Activated T-helper 1 cell treated with Interleukin-2 at 50 U/mL for 16 hours (primary cell): ENCODE results near the gene ZNF480.
"Not testable (repeated sequence)": the region's sequence is repeated elsewhere in the genome, so short reads cannot be mapped to it uniquely, and the experiment has no call there.

ENCODE experiments used
- DNase-seq: peaks from one replicate; pipeline ENCODE4 v3.0.0-alpha.2; 2020; ENCODE audit warnings: low read depth

The ZNF480 gene

DNA sequence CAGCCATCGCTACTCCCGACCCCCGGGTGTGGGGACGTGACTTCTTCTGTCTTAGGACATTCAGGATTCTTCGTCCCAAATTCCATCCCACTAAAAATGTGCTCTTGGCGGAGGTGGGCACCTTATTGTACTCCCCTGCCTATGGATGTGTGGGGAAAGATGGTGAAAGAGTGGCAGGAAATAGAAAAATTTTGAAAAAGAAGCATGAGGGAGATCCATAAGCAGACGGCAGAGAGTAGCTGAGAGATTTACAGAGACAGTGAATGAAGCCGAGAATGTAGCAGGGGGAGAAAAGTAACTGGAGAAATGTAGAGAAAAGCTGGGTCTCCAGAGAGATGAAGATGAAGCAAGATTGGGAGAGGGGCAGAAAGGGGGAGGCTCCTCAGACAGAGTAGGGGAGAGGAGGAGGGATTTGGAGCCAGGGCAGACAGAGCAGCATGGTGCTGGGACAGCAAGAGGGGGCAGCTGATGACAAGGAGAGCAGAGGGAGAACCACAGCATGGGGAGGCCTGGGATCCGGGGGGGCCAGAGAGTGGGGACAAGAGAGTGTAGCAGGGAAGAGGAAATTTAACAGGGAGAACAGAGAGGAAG is 39.9 kb downstream of the ZNF480 start:
- no peak for DNase-seq

DNA sequence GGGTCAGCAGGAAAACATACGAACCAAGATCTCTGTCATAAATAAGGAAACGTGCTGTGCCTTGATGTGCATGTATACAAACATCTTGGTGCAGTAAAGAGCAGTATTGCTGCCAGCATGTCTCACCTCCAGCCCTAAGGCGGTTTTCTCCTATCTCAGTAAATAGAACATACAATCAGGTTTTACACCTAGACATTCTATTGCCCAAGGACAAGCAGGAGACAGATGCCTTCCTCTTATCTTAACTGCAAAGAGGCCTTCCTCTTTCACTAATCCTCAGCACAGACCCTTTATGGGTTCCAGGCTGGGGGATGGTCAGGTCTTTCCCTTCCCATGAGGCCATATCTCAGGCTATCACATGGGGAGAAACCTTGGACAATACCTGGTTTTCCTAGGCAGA is 42.1 kb downstream of the ZNF480 start:
- DNase-seq: not testable (repeated sequence)

DNA sequence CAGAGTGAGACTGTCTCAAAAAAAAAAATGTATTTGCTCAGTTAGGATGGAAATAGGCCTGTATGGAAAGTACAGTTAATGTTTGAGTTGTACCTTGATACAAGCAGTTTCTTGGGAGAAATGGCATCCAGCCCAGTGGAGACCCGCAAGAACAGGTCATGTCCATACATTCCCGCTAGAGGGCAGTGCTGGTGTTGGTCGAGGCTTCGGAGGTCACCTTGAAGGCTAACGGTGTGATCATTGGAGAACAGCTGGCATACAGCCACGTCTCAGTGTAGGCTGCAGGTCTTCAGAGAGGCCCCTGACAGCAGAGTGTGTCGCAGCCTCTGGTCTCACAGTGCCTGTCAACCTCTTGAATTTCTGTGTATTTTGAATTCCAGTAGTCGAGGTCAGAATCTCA is 46.6 kb downstream of the ZNF480 start:
- peak; percentile 24 for DNase-seq

GRCh38 chr19:52345162-52345561 is 48.2 kb downstream of the ZNF480 start:
- DNase-seq: no peak

DNA sequence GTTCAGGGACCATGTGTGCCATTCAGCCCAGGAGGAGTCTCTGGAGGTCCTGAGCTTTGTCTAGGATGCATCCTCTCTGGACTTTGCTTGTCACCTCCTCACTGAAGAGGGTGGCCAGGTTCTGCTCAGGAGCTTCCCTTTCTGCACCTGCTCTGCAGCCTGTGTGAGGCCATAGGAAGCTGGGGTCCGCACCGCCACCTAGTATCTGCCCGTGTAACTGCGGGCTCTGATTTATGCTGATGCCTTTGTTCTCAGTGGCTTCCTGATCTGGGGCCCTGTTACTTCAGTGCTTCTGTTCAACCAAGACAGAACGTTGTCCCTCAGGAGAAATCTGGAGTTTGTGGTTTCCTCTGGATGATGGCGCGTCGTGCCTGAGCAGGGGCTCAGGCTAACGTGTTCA is 54.5 kb downstream of the ZNF480 start:
- no peak for DNase-seq

- no peak for DNase-seq
Observed at GRCh38 chr19:52366414-52366824, 69.5 kb downstream of the ZNF480 start.

GRCh38 chr19:52369559-52370340 is 72.8 kb downstream of the ZNF480 start, which contains the start of gene ZNF880:
Gene ZNF880, plus strand, starts transcription at chr19:52369923. Its CDS starts 43 bp downstream, at chr19:52369966.
- peak; percentile 83 for DNase-seq

- no peak for DNase-seq
Observed at GRCh38 chr19:52370341-52370710, 73.4 kb downstream of the ZNF480 start.
